Ishikawa (cell line): ENCODE data around the gene CORO2B.

Source experiments
- MAX ChIP-seq: IDR thresholded peaks from 2 replicates; pipeline ENCODE4 v1.6.1; 2012
- RAD21 ChIP-seq: IDR thresholded peaks from 2 replicates; pipeline ENCODE4 v1.6.1; 2012; ENCODE audit warnings: low read depth
- TEAD4 ChIP-seq: IDR thresholded peaks from 2 replicates; pipeline ENCODE4 v1.6.1; 2012
- USF1 ChIP-seq: IDR thresholded peaks from 2 replicates; pipeline ENCODE4 v1.6.1; 2012
- YY1 ChIP-seq: IDR thresholded peaks from 2 replicates; pipeline ENCODE4 v1.6.1; 2012; ENCODE audit warnings: low read depth
- TF ChIP-seq, protein P1 (sequence below): IDR thresholded peaks from 2 replicates; pipeline ENCODE4 v1.6.1; 2012; ENCODE audit warnings: low read depth, mild to moderate bottlenecking

- TF ChIP-seq TEAD4 (no peak), USF1 (no peak), RAD21 (no peak), MAX (no peak), YY1 (no peak)
- TF ChIP-seq, protein P1, sequence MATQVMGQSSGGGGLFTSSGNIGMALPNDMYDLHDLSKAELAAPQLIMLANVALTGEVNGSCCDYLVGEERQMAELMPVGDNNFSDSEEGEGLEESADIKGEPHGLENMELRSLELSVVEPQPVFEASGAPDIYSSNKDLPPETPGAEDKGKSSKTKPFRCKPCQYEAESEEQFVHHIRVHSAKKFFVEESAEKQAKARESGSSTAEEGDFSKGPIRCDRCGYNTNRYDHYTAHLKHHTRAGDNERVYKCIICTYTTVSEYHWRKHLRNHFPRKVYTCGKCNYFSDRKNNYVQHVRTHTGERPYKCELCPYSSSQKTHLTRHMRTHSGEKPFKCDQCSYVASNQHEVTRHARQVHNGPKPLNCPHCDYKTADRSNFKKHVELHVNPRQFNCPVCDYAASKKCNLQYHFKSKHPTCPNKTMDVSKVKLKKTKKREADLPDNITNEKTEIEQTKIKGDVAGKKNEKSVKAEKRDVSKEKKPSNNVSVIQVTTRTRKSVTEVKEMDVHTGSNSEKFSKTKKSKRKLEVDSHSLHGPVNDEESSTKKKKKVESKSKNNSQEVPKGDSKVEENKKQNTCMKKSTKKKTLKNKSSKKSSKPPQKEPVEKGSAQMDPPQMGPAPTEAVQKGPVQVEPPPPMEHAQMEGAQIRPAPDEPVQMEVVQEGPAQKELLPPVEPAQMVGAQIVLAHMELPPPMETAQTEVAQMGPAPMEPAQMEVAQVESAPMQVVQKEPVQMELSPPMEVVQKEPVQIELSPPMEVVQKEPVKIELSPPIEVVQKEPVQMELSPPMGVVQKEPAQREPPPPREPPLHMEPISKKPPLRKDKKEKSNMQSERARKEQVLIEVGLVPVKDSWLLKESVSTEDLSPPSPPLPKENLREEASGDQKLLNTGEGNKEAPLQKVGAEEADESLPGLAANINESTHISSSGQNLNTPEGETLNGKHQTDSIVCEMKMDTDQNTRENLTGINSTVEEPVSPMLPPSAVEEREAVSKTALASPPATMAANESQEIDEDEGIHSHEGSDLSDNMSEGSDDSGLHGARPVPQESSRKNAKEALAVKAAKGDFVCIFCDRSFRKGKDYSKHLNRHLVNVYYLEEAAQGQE, result no peak
Measured at GRCh38 chr15:68683551-68683950, 104.8 kb downstream of the CORO2B start.
